CD14-positive monocyte (primary cell): Measurements from ENCODE around the gene TMEM147. TPM values are rescaled to one million over a fixed set of nuclear protein-coding genes. Genes with fewer than 3 reads are reported as not detected.
A peak's percentile ranks its signal among the peaks of the same experiment; 100 is the strongest.

ENCODE experiments used
- DNase-seq, 3 donors: peaks; one replicate each; pipeline ENCODE4 v3.0.0-alpha.2; 2011 to 2022
- H2AFZ ChIP-seq: 2 replicates; pipeline ENCODE4 v1.6.0; 2012; ENCODE audit warnings: mild to moderate bottlenecking, low read depth, low read length, inconsistent platforms; ENCODE audit not compliant: insufficient read depth, poor library complexity, severe bottlenecking
- H3K27ac ChIP-seq, 2 donors: 1 replicate in 1 of 2; 2 replicates in 1 of 2; pipeline ENCODE4 v1.5.1; 2012 to 2013; ENCODE audit warnings: low read length in 2 of 2, control low read depth in 1 of 2, inconsistent platforms in 1 of 2, low read depth in 1 of 2, mild to moderate bottlenecking in 1 of 2
- H3K27me3 ChIP-seq, 2 donors: one replicate each; pipeline versions ENCODE4 v1.6.0 to v1.6.1; 2011 to 2013; ENCODE audit warnings: low read length in 2 of 2; ENCODE audit not compliant: control insufficient read depth in 2 of 2, insufficient read depth in 2 of 2
- H3K36me3 ChIP-seq, 2 donors: replicated peaks in 1 of 2; 1 replicate in 1 of 2; 2 replicates in 1 of 2; pipeline versions ENCODE4 v1.5.1 to v1.6.1; 2012 to 2013; ENCODE audit warnings: low read length in 2 of 2, control low read depth in 1 of 2, inconsistent platforms in 1 of 2, mild to moderate bottlenecking in 1 of 2; ENCODE audit not compliant: insufficient read depth in 2 of 2, control insufficient read depth in 1 of 2
- H3K4me1 ChIP-seq, 2 donors: 1 replicate in 1 of 2; 2 replicates in 1 of 2; pipeline versions ENCODE4 v1.5.1 to v1.6.1; 2012 to 2013; ENCODE audit warnings: low read length in 2 of 2, control low read depth in 1 of 2, inconsistent platforms in 1 of 2, mild to moderate bottlenecking in 1 of 2, moderate library complexity in 1 of 2; ENCODE audit not compliant: insufficient read depth in 2 of 2, control insufficient read depth in 1 of 2
- H3K4me2 ChIP-seq: replicated peaks from 2 replicates; pipeline ENCODE3; 2012; ENCODE audit warnings: low read length, moderate library complexity, mild to moderate bottlenecking; ENCODE audit not compliant: poor library complexity, severe bottlenecking; ENCODE audit errors: extremely low read depth
- H3K4me3 ChIP-seq, 3 experiments: fragments of 200-600 bp in 1 of 3; sonication (generic) in 1 of 3; replicated peaks in 1 of 3; 1 replicate in 2 of 3; 2 replicates in 1 of 3; pipeline ENCODE4 v1.5.1; 2011 to 2013; ENCODE audit warnings: low read length in 3 of 3, mild to moderate bottlenecking in 3 of 3, control low read depth in 2 of 3, low read depth in 2 of 3, inconsistent platforms in 1 of 3, moderate library complexity in 1 of 3
- H3K79me2 ChIP-seq: 2 replicates; pipeline ENCODE4 v1.6.0; 2012; ENCODE audit warnings: mild to moderate bottlenecking, control low read depth, inconsistent platforms, low read length, moderate library complexity; ENCODE audit not compliant: insufficient read depth
- H3K9ac ChIP-seq: 2 replicates; pipeline ENCODE4 v1.6.0; 2017; ENCODE audit warnings: low read length, mild to moderate bottlenecking; ENCODE audit not compliant: insufficient read depth, poor library complexity, severe bottlenecking
- H3K9me3 ChIP-seq, 2 donors: replicated peaks in 1 of 2; 1 replicate in 1 of 2; 2 replicates in 1 of 2; pipeline versions ENCODE4 v1.5.1 to v1.6.1; 2012 to 2013; ENCODE audit warnings: low read length in 2 of 2, control low read depth in 1 of 2; ENCODE audit not compliant: control insufficient read depth in 1 of 2, insufficient read depth in 1 of 2
- H4K20me1 ChIP-seq: 2 replicates; pipeline ENCODE4 v1.6.0; 2012; ENCODE audit warnings: mild to moderate bottlenecking, low read length, control low read depth, moderate library complexity; ENCODE audit not compliant: insufficient read depth
- H3K27ac Mint-ChIP-seq, 7 donors: one replicate each; pipeline ENCODE4 v1.8.0; 2020; ENCODE audit warnings: mild to moderate bottlenecking in 7 of 7, mixed read lengths in 7 of 7, moderate library complexity in 6 of 7, inconsistent platforms in 2 of 7
- H3K27me3 Mint-ChIP-seq, 3 donors: one replicate each; pipeline ENCODE4 v1.8.0; 2021 to 2022; ENCODE audit warnings: low read depth in 3 of 3, mild to moderate bottlenecking in 3 of 3, mixed read lengths in 3 of 3, moderate library complexity in 3 of 3, inconsistent platforms in 1 of 3
- H3K36me3 Mint-ChIP-seq, 2 donors: one replicate each; pipeline ENCODE4 v1.8.0; 2020; ENCODE audit warnings: mixed read lengths in 2 of 2, inconsistent platforms in 1 of 2, mild to moderate bottlenecking in 1 of 2
- H3K4me1 Mint-ChIP-seq: one replicate; pipeline ENCODE4 v1.8.0; 2020; ENCODE audit warnings: mild to moderate bottlenecking, mixed read lengths
- H3K4me3 Mint-ChIP-seq, 2 donors: one replicate each; pipeline ENCODE4 v1.8.0; 2020; ENCODE audit warnings: mild to moderate bottlenecking in 2 of 2, mixed read lengths in 2 of 2, moderate library complexity in 1 of 2
- H3K9me3 Mint-ChIP-seq, 7 donors: one replicate each; pipeline ENCODE4 v1.8.0; 2020 to 2022; ENCODE audit warnings: mixed read lengths in 7 of 7, mild to moderate bottlenecking in 6 of 7, moderate library complexity in 6 of 7, inconsistent platforms in 2 of 7
- CTCF ChIP-seq: fragments of 200-600 bp; IDR thresholded peaks from one replicate; pipeline ENCODE4 v1.8.0; 2022; ENCODE audit warnings: antibody characterized with exemption, mild to moderate bottlenecking
- WGBS: methylation state at CpG from one replicate; pipeline ENCODE4 v1.1.5; 2013; ENCODE audit warnings: missing lambda C conversion rate; ENCODE audit not compliant: insufficient coverage; 5-methylcytosine and 5-hydroxymethylcytosine counted together
- intact Hi-C, 2 donors: fragments of 100-400 bp; cut with micrococcal nuclease; formaldehyde crosslinking; loops; one replicate each; pipeline versions ENCODE4 v1.15.0 to v1.15.1; 2023
- polyA plus RNA-seq, 3 donors: library from polyadenylated mRNA; depleted of rRNA in 1 of 3; unstranded in 2 of 3; stranded (reverse) in 1 of 3; fragments of 300-500 nt in 2 of 3; fragments of >200 nt in 1 of 3; fragmentation: Illumina TruSeq in 2 of 3; gene quantifications; 1 replicate in 2 of 3; 2 replicates in 1 of 3; pipeline ENCODE4 v1.2.3, GENCODE V29; 2012 to 2021

TMEM147 gene
- polyA plus RNA-seq, 3 donors, result 75.5 to 165 (median 165) TPM

- WGBS, result no CpG with 5 or more reads among the region's 6 CpGs
- H3K27ac Mint-ChIP-seq, result no peak overlapping the region
- intact Hi-C loops, result no loop called here
Measured at GRCh38 chr19:35539314-35539713, 6.1 kb upstream of the TMEM147 start.

DNA sequence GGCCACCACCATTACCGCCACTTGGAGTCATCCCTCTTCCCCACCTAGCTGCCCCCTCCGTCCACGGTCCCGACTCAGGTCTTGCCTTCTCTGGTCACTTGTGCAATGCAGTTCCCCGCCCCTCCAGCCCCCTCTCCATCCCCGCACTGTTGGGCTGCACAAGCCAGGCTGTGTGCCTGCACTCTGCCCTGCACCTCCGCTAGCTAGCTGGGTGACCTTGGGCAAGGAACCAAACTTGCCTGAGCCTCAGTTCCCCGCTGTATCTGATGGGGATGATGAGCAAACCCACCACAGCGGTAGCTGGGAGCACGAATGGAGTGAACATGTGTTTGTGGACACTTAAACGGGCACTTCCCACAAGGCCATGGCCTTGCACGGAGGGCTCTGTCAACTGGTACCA lies 5.6 kb upstream of the TMEM147 start:
- peaks cover 8 to 9% of the 10 kb centered on the region in 2 donors for H3K4me1 ChIP-seq
- WGBS, result 94% methylated on average over 12 of the region's 12 CpGs
- no peaks in the 10 kb centered on the region for H3K27me3 ChIP-seq
- H3K27me3 Mint-ChIP-seq, result peaks cover 4 to 6% (median 6%) of the 10 kb centered on the region in 3 donors
- no peak overlapping the region for H3K4me3 Mint-ChIP-seq
- TF ChIP-seq CTCF, result no peak
- H2AFZ ChIP-seq, result no peak overlapping the region
- H3K27ac Mint-ChIP-seq, result peak overlapping the region in 1 of 7 donors; percentile 45
- peaks cover 12% of the 10 kb centered on the region for H3K4me1 Mint-ChIP-seq
- no peaks in the 10 kb centered on the region for H4K20me1 ChIP-seq
- DNase-seq, result no peak
- intact Hi-C loops, result no loop called here
- peaks cover 7 to 8% of the 10 kb centered on the region in 2 donors for H3K36me3 Mint-ChIP-seq
- H3K4me2 ChIP-seq, result no peak overlapping the region
- H3K9me3 Mint-ChIP-seq, result no peaks in the 10 kb centered on the region
- no peak overlapping the region for H3K4me3 ChIP-seq
- no peak overlapping the region for H3K27ac ChIP-seq
- H3K79me2 ChIP-seq, result no peaks in the 10 kb centered on the region
- H3K9me3 ChIP-seq, result no peaks in the 10 kb centered on the region
- H3K36me3 ChIP-seq, result no peaks in the 10 kb centered on the region
- H3K9ac ChIP-seq, result no peak overlapping the region

More at GRCh38 chr19:35539314-35539713, 6.1 kb upstream of the TMEM147 start:
- peaks cover 7% of the 10 kb centered on the region for H3K4me1 Mint-ChIP-seq
- Histone ChIP-seq H3K27me3 (peaks cover 0 to 4% of the 10 kb centered on the region in 2 donors), H3K9ac (no peak overlapping the region), H3K4me1 (peaks cover 3% of the 10 kb centered on the region in 2 donors), H3K9me3 (no peaks in the 10 kb centered on the region), H3K4me2 (no peak overlapping the region), H4K20me1 (no peaks in the 10 kb centered on the region), H3K36me3 (no peaks in the 10 kb centered on the region), H3K4me3 (no peak overlapping the region), H3K79me2 (no peaks in the 10 kb centered on the region), H2AFZ (no peak overlapping the region), H3K27ac (no peak overlapping the region)
- no peaks in the 10 kb centered on the region for H3K9me3 Mint-ChIP-seq
- peaks cover 4 to 9% (median 8%) of the 10 kb centered on the region in 3 donors for H3K27me3 Mint-ChIP-seq
- H3K4me3 Mint-ChIP-seq, result no peak overlapping the region
- no peak for DNase-seq
- no peak for TF ChIP-seq CTCF
- H3K36me3 Mint-ChIP-seq, result peaks cover 7 to 8% of the 10 kb centered on the region in 2 donors
